Measurements from ENCODE around the gene MKX.
"Not testable (repeated sequence)": the region's sequence is repeated elsewhere in the genome, so short reads cannot be mapped to it uniquely, and the experiment has no call there.

MKX gene

GRCh38 chr10:27687743-27688142, 57.9 kb downstream of the MKX start:
- no peak for DNase-seq

DNA sequence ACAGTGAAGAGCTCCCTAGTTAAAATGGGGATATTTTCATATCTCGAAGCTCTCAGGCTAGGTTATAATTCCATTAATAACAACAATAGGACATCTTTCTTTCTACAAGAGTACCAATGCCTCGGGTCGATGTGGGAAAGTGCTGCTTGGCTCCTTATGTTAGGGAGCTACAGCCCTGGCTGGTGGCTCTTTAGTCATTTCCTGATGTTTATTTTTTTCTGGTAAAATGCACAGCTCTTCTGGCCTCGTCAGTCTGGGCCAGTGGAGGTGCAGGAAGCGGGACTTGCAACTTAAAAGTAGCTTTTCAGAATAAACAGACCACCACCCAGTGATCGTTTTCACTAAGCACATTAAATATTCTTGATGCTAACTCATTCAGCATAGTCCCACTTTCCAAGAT, 58.3 kb downstream of the MKX start:
- no peak for DNase-seq

- no peak for DNase-seq
Observed at GRCh38 chr10:27685681-27686080, 59.9 kb downstream of the MKX start.

DNA sequence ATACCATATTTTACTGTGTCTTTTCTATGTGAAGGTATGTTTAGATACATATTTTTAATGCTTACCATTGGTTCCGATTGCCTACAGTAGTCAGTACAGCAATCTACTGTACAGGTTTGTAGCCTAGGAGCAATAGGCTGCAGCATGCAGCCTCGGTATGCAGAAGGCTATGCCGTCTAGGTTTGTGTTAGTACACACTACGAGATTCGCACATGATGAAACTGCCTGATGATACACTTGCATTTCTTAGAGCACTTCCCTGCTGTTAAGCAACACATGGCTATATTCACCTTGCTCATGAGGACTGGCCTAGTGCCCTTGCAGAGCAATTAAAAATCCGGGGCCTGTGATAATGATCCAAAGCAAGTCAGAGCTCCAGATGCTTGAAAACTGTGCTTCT, 62.4 kb downstream of the MKX start:
- DNase-seq, result no peak

- not testable (repeated sequence) for DNase-seq
Observed at GRCh38 chr10:27681795-27682194, 63.8 kb downstream of the MKX start.

- DNase-seq, result no peak
Observed at GRCh38 chr10:27680691-27681605, 64.7 kb downstream of the MKX start.

DNA sequence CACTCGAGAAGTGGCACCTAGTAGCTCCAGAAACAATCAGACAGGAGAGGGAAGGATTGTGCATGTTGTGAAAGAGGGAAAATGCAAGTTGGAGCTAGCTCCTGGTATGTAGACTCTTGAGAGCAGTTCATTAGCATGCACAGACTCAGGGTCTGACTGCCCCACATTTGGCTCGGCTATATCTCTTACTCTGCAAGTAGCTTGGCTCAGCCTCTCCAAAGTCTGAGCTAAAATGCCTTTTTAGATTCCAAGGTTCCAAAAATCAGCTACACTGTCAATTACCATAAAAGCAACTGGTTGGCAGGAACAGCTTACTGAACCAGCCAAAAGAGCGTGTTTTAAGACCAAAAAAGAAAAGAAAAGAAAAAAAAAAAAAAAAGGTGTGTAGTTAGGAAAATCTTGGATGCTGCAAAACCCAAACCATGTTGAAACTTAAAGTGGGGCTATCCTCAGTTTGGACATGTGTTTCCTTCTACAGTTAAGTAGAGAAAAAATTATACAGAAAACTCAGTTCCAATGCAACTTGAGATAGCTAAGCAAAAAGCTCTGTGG, 65.5 kb downstream of the MKX start:
- DNase-seq, result no peak

- DNase-seq, result no peak
Observed at GRCh38 chr10:27679369-27679912, 66.2 kb downstream of the MKX start.

DNA sequence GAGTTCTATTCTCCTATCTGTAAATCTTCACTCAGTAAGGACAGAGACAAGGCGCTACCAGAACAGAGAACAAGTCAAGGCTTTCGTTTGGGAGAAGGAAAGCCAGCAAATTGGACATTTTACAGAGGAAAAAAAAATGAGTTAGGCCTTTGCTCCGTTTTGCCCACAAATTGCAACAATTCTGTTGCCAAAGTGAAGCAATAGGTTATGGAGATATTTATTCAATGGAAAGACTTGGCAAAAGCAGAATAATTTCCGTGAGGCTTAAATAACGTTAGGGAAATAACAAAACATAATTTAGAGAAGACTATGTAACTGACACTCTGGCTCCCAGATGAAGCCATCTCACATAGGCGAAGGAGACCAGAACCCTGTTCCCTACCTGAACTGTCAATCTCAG, 67.5 kb downstream of the MKX start:
- no peak for DNase-seq

DNA sequence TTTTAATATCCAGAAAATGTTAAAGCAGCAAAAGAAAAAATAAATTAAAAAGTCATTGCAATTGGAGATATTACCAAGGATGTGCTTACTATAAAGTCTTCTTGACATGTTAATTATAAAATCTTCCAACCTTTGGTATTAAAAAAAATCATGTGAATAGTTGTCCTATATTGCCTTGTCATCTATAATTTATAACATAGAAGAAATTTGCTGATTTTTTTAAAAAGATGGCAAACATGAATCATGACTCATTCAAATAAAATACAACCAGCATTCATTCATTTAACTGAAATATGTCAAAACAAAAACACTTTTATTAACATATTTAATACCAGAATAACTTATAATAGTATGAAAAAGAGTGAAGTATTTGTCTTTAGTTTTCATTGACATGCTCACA, 72.6 kb downstream of the MKX start:
- DNase-seq, result no peak

DNA sequence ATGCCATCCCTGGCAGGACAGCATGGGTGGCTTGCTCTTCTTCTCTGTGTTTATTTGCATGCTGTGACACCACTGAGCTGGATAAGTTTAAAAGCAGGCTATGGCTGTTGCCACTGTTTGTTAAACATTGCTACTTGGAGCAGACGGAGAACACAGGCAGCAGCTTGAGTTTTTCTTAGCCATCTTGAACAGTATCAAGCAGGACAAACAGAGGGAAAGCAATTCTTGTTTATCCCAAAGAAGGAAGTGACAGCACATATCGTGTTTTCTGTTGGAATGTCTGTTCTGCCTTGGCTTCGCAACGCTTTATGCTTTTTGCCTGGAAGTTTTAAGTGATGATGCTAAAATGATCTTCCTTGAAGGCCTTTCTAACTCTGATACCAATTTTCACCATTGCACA, 73.8 kb downstream of the MKX start:
- DNase-seq, result no peak

DNA sequence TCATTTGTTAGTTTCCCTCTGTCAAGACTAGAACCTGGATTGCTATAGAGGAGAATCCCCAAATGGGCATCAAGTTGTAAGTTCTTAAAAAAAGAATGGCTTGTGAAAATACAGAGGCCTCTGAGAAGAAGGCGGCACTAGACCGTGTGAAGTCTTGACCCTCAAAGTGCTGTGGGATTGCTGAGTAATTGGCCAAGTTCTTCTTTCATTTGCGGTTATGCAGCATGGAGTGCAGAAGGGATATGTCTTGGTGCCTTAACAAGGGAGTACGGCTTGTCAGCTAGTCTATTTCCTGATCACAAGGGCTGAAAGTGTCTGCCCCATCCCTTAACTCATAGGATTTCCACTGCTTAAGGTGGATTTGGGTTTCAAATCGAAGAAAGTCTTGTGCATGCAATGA, 81.2 kb downstream of the MKX start:
- DNase-seq, result peak; percentile 76

GRCh38 chr10:27663621-27664020, 82.0 kb downstream of the MKX start:
- peak; percentile 66 for DNase-seq

DNA sequence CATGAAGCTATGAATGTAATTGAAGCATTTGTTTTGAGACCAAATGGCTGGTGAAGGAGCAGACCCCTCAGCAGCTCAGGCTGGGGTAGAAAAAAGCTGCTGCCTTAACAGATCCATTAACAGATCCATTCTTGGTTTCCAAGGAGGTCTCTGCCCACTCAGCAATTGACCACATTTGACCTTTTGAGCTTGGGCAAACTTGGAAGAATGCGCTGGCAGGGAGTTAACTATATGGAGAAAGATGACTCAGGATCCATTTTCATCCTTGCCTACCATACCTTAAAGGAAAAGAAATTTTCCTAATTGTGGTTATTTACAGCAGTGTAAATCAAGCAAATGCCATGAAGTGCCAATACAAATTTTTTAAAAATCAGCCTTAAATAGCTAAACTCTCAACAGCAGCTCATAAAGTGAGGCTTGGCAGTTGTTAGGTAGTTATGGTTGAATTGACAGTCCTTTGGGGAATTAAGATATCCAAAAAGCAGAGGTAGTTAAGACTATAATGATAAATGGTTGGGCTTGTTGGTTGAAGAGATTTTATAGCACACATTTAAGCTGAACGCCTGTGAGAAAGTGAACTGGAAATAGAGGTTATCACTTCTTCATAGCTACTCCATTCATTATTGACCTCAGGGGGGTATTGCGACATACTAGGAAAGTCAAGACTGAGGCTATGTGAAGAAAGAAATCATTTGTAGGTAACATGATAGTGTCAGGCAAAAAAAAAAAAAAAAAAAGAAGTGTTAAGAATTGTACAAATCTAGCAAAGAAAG, 83.9 kb downstream of the MKX start:
- DNase-seq, result peak; percentile 6

DNA sequence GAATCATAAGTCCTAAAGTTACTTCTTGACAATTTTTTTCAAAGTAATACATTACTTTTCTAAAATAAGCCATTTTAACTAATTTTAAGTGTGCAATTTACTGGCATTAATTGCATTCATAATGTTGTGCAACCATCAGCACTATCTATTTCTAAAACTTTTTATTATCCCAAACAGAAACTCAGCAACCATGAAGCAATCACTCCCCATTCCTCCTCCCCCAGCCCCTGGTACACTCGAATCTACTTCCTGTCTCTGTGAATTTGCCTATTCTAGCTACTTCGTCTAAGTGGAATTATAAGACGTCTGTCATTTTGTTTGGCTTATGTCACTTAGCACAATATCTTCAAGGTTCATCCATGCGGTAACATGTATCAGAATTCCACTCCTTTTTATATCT, 84.9 kb downstream of the MKX start:
- DNase-seq, result peak; percentile 63

GRCh38 chr10:27660268-27660667, 85.4 kb downstream of the MKX start:
- DNase-seq, result peak; percentile 55

- DNase-seq, result no peak
Observed at GRCh38 chr10:27659786-27660185, 85.8 kb downstream of the MKX start.

DNA sequence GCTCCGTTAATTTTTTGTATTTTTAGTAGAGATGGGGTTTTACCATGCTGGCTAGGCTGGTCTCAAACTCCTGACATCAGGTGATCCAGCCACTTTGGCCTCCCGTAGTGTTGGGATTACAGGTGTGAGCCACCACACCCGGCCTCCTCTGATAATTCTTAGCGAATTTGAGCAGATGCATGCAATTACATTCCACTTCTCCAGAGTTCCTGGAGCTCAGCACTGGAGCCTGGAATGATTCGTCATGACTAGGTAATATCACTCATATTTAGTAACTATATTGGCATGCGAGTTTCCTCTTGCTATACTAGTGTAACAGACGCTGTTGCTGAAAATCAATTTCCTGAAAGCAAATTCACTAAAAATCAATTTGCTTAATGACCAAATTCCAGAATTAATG, 86.8 kb downstream of the MKX start:
- DNase-seq, result no peak

DNA sequence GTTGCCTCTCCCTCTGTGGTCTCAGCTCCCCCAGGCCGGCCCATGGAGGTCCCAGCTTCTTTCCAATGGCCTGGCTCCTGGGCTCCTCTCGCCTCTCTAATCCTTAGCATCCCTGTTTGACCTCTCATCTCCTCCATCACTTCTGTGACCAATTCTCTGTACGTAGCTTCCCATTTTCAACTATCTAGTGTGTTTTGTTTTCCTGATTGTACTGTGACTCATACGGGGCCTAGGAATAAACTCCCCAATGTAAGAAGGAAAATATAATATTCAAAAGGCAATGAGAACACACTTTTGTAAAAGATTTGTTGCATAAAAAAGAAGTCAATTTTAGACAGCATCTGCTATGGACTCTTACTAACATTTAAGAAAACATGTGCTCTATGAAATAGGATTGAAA, 90.3 kb downstream of the MKX start:
- DNase-seq, result no peak

DNA sequence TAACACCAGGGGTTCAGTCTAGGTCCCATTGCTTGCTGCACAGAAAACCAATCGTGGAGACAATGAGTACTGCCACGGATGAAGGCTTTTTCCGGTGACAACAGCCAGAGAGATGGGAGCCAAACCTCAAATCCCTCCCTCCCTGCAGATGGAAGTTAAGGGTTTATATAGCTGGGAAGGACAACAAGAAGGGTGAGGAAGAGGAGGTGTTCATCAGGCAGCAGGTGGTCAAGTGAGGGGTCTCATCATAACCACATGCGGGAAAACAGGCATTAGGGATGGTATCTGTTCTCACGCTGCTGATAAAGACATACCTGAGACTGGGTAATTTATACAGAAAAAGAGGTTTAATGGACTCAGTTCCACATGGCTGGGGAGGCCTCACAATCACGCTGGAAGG, 91.3 kb downstream of the MKX start:
- no peak for DNase-seq

DNA sequence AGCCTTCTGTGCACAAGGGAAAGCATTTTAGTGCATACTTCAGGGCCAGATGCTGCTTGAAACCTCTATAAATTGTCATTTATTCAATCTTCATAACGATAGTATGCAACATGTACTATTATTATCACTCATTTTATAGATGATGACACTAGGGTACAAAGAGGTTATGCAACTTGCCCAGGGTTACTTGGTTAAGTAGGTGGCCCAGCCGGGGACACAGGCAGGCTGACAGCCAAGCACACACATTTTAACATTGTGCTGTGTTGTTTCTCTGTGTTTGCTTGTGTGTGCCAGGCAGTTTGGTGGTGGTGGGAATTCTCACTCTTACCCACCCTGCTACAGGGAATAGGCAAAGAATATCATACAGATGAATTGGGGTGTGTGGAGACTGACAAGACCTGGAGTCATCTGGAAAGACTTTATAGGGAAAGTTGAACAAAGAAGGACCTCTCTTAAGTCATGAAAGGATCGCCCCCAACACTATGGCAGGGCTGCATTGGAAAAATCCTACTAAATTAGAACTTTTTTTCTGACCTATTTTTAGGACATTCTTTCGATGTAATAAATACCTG, 98.9 kb downstream of the MKX start:
- no peak for DNase-seq

- DNase-seq, result no peak
Observed at GRCh38 chr10:27646194-27646593, 99.4 kb downstream of the MKX start.

DNA sequence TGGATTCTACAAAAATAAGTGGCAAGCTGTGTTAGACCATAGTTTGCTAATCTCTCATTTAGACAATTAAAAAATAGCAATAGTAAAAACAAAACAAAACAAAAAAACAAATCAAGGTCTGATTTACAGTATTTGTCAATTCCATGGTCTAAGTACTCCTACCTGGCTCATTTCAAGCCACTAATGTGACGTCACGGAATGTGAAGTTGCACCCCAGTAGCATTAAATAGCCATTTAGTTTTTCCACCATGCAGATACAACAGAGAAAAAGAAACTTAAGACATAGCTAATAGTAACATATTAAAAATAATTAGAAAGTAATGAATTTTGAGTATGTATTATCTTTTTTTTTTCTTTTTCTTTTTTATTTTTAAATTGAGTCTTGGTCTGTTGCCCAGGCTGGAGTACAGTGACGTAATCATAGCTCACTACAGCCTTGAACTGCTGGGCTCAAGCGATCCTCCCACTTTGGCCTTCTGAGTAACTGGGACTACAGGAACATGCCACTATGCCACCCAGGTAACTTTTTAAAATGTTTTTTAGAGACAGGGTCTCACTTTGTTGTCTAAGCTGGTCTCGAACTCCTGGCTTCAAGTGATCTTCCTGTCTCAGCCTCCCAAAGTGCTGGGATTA, 101.2 kb downstream of the MKX start:
- DNase-seq, result no peak
